NT2/D1 (cell line): ENCODE results near the gene FAM234A.
"Not testable (repeated sequence)": the region's sequence is repeated elsewhere in the genome, so short reads cannot be mapped to it uniquely, and the experiment has no call there.

Source experiments
- SUZ12 ChIP-seq: IDR thresholded peaks from 2 replicates; pipeline ENCODE4 v1.6.1; 2011; ENCODE audit not compliant: insufficient read length, insufficient read depth; ENCODE audit errors: extremely low read depth
- YY1 ChIP-seq: IDR thresholded peaks from 2 replicates; pipeline ENCODE4 v1.6.1; 2011; ENCODE audit not compliant: insufficient read length, insufficient read depth
- ZNF274 ChIP-seq: IDR thresholded peaks from 2 replicates; pipeline ENCODE4 v1.6.1; 2011; ENCODE audit warnings: mild to moderate bottlenecking, low read depth, low read length

DNA sequence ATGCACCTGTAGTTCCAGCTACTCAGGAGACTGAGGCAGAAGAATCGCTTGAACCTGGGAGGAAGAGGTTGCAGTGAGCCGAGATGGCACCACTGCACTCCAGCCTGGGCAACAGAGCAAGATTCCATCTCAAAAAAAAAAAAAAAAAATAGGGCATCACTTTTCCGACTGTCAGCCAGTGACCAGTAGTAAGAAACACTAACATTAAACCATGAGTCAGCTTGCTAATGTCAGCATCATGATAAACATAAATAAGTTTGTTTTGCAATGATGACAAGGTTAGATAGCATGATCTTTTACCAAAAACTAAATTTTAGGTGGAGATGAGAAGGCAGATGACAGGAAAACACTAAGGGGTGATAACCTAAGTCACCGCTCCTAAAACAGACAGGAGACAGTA lies 25.3 kb upstream of the FAM234A start:
- not testable (repeated sequence) for TF ChIP-seq ZNF274, YY1, SUZ12
